Esophagus squamous epithelium (tissue), 5 donors: ENCODE results near the gene ALDH8A1. TPM values are rescaled to one million over a fixed set of nuclear protein-coding genes. Genes with fewer than 3 reads are reported as not detected.

Experiments
- DNase-seq: peaks from one replicate; lab custom pipeline; 2025; lab: John Stamatoyannopoulos, UW
- H3K27ac ChIP-seq, 4 donors: fragments of 200-600 bp; sonication (generic); one replicate each; pipeline ENCODE4 v1.5.1; 2016 to 2019; ENCODE audit warnings: mild to moderate bottlenecking in 1 of 4
- H3K27me3 ChIP-seq, 4 donors: fragments of 200-600 bp; sonication (generic); 1 replicate in 3 of 4; 2 replicates in 1 of 4; pipeline versions ENCODE4 v1.5.1 to v1.6.0; 2017 to 2021; ENCODE audit warnings: antibody characterized with exemption in 1 of 4
- H3K36me3 ChIP-seq, 3 donors: fragments of 200-600 bp; sonication (generic); one replicate each; pipeline ENCODE4 v1.5.1; 2016 to 2019
- H3K4me1 ChIP-seq, 3 donors: fragments of 200-600 bp; sonication (generic); one replicate each; pipeline ENCODE4 v1.5.1; 2017 to 2019
- H3K4me3 ChIP-seq, 4 donors: fragments of 200-600 bp; sonication (generic); 1 replicate in 3 of 4; 2 replicates in 1 of 4; pipeline ENCODE4 v1.5.1; 2016 to 2019; ENCODE audit warnings: mild to moderate bottlenecking in 2 of 4, moderate library complexity in 1 of 4
- H3K9me3 ChIP-seq, 3 donors: fragments of 200-600 bp; sonication (generic); one replicate each; pipeline ENCODE4 v1.5.1; 2016 to 2019
- CTCF ChIP-seq, 6 experiments: fragments of 450-650 bp in 4 of 6; fragments of 200-600 bp in 2 of 6; sonication (generic) in 2 of 6; IDR thresholded peaks; one replicate each; pipeline ENCODE4 v1.5.1; 2016 to 2019; ENCODE audit warnings: antibody characterized with exemption in 6 of 6, mild to moderate bottlenecking in 4 of 6, moderate library complexity in 4 of 6
- POLR2A ChIP-seq, 4 donors: fragments of 450-650 bp; IDR thresholded peaks; one replicate each; pipeline ENCODE4 v1.6.1; 2017; ENCODE audit warnings: antibody characterized with exemption in 4 of 4, mild to moderate bottlenecking in 4 of 4, moderate library complexity in 3 of 4
- WGBS, 2 donors: methylation state at CpG; one replicate each; pipeline ENCODE4 v1.1.5; 2018; 5-methylcytosine and 5-hydroxymethylcytosine counted together
- intact Hi-C: fragments of 100-400 bp; cut with DNase I; formaldehyde crosslinking; loops from one replicate; pipeline ENCODE4 v1.15.0; 2022
- total RNA-seq, 4 donors: library from RNA; depleted of rRNA; stranded (reverse); fragments of >200 nt; gene quantifications; one replicate each; pipeline ENCODE4 v1.1.0, GENCODE V29; 2016
- donor health status: DM: yes; HTN: yes; CAD: no.

ALDH8A1 gene
- total RNA-seq, 4 donors from 2014 or later = 0.13 to 0.76 (median 0.62) TPM; not detected in 1

DNA sequence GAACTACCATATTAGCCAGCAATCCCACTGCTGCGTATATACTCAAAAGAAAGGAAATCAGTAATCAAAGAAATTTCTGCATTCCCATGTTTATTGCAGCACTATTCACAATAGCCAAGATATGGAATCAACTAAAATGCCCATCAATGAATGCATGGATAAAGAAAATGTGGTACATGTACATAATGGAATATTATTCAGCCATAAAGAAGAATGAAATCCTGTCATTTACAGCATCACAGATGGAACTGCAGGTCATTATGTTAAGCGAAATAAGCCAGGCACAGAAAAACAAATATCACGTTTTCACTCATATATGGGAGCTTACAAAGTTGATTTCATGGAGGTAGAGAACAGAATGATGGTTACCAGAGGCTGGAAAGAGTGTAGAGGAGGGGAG is 65.1 kb downstream of the ALDH8A1 start:
- no peaks in the 10 kb centered on the region for H3K9me3 ChIP-seq
- peaks cover 0 to 8% (median 0%) of the 10 kb centered on the region in 3 donors for H3K4me1 ChIP-seq
- no peak for DNase-seq
- no peaks in the 10 kb centered on the region for H3K36me3 ChIP-seq
- H3K27ac ChIP-seq = no peak overlapping the region
- intact Hi-C loops = loop anchor here (5.0 kb wide), 1 partner anchor 717 kb away; no protein-coding TSS in a partner anchor
- peaks cover 0 to 19% (median 0%) of the 10 kb centered on the region in 4 donors for H3K27me3 ChIP-seq
- 84 to 96% methylated on average over 3 of the region's 3 CpGs for WGBS, 2 donors
- H3K4me3 ChIP-seq = no peak overlapping the region
- TF ChIP-seq CTCF (IDR thresholded peaks at IDR 0.05) (no peak), POLR2A (IDR thresholded peaks at IDR 0.05) (no peak)

DNA sequence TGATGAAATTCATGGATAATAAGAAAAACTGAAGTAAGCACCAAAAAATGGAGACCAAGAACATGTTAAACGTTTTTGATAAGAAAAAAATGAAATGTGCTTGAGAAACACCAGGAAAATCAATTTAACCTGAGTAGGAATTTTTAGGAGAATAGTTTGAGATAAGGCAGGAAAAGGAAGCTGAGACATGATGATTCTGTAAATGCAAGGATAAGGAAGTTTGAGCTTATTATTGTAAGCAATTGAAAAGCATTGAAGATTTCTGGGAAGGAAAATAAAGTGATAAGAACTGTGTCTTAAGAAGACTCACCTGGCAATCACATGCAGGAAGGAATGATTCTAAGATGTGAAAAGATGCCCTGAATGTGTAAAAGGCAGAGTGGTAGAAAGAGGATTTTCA is 66.6 kb downstream of the ALDH8A1 start:
- Histone ChIP-seq H3K4me3 (no peak overlapping the region), H3K4me1 (peaks cover 0 to 8% (median 0%) of the 10 kb centered on the region in 3 donors), H3K27me3 (peaks cover 0 to 19% (median 0%) of the 10 kb centered on the region in 4 donors), H3K36me3 (no peaks in the 10 kb centered on the region), H3K9me3 (no peaks in the 10 kb centered on the region), H3K27ac (no peak overlapping the region)
- intact Hi-C loops = loop anchor here (5.0 kb wide), 1 partner anchor 716 kb away; no protein-coding TSS in a partner anchor
- no peak for TF ChIP-seq POLR2A (IDR thresholded peaks at IDR 0.05)
- DNase-seq = no peak
- 39 to 45% methylated on average over 1 of the region's 1 CpG for WGBS, 2 donors

GRCh38 chr6:134882426-134883038 is 67.4 kb downstream of the ALDH8A1 start:
- TF ChIP-seq CTCF (IDR thresholded peaks at IDR 0.05) = peak; percentile 54 to 98 (median 92)
- TF ChIP-seq POLR2A (IDR thresholded peaks at IDR 0.05) = no peak
- Histone ChIP-seq H3K27ac (no peak overlapping the region), H3K4me3 (no peak overlapping the region), H3K36me3 (no peaks in the 10 kb centered on the region), H3K9me3 (no peaks in the 10 kb centered on the region), H3K4me1 (peaks cover 0 to 8% (median 0%) of the 10 kb centered on the region in 3 donors), H3K27me3 (peaks cover 0 to 19% (median 0%) of the 10 kb centered on the region in 4 donors)
- no peak for DNase-seq
- intact Hi-C loops = loop anchor here (5.0 kb wide), 1 partner anchor 715 kb away; no protein-coding TSS in a partner anchor
- 6 to 7% methylated on average over 10 of the region's 10 CpGs for WGBS, 2 donors

DNA sequence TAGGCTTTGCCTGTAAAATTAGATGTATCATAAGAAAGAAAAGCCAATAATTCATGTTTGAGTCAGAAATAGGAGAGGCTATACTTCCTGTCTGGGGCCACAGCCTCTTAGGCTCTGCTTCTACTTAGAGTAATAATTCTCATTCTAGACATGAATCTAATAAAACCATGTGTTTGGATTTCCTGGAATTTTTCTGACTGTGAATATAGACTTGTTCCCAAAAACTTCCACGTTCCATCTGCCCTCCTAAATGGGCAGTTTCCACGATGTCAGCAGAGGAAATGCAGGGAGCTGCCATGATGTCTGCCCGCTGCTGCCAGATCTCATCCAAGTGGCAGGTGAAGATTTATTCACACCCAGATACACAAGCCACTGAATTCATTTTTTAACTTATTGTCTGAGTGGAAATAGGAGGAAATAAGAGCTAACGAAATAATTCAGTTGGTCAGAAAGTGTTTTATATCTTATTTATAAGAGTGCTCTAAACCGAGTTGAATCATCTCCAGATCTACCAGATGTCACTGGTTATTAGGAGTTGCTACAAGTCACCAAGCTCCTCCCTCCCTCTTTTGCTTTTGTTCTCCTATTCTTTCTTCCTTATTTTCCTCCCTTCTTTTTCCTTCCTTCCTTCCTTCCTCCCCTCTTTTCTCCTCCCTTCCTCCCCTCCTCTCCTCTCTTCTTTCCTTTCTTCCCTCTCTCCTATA is 69.3 kb downstream of the ALDH8A1 start:
- Histone ChIP-seq H3K4me1 (peaks cover 0 to 8% (median 0%) of the 10 kb centered on the region in 3 donors), H3K36me3 (no peaks in the 10 kb centered on the region), H3K27me3 (peaks cover 0 to 19% (median 0%) of the 10 kb centered on the region in 4 donors), H3K27ac (no peak overlapping the region), H3K4me3 (no peak overlapping the region), H3K9me3 (no peaks in the 10 kb centered on the region)
- TF ChIP-seq CTCF (IDR thresholded peaks at IDR 0.05) (no peak), POLR2A (IDR thresholded peaks at IDR 0.05) (no peak)
- no peak for DNase-seq
- 70 to 83% methylated on average over 5 of the region's 5 CpGs for WGBS, 2 donors
- intact Hi-C loops = loop anchor here (5.0 kb wide), 1 partner anchor 713 kb away; no protein-coding TSS in a partner anchor

GRCh38 chr6:134878136-134878535 is 71.8 kb downstream of the ALDH8A1 start:
- intact Hi-C loops = no loop called here
- Histone ChIP-seq H3K4me1 (peaks cover 0 to 8% (median 0%) of the 10 kb centered on the region in 3 donors), H3K27me3 (peaks cover 0 to 6% (median 0%) of the 10 kb centered on the region in 4 donors), H3K36me3 (no peaks in the 10 kb centered on the region), H3K4me3 (no peak overlapping the region), H3K9me3 (no peaks in the 10 kb centered on the region), H3K27ac (no peak overlapping the region)
- no peak for DNase-seq
- WGBS, 2 donors = 55 to 76% methylated on average over 3 of the region's 3 CpGs
- TF ChIP-seq CTCF (IDR thresholded peaks at IDR 0.05) (no peak), POLR2A (IDR thresholded peaks at IDR 0.05) (no peak)
